GM23338 (cell line): ENCODE measurements around the gene USP2. TPM values are rescaled to one million over a fixed set of nuclear protein-coding genes. Genes with fewer than 3 reads are reported as not detected.

Source experiments
- ATAC-seq: fragments of 200-7000 bp; cut with Tn5 transposase; 3 replicates; pipeline ENCODE4 v1.9.1; 2020
- DNase-seq: peaks from one replicate; pipeline ENCODE4 v3.0.0-alpha.2; 2015; ENCODE audit warnings: low spot score
- H2AFZ ChIP-seq: fragments of 200-600 bp; sonication (generic); 2 replicates; pipeline ENCODE4 v1.8.0; 2016; ENCODE audit warnings: antibody characterized with exemption, mild to moderate bottlenecking, moderate library complexity
- H3F3A ChIP-seq: fragments of 200-600 bp; sonication (generic); replicated peaks from 2 replicates; pipeline ENCODE4 v1.8.0; 2017; ENCODE audit warnings: antibody characterized with exemption, mixed run types, low read depth
- H3K27ac ChIP-seq: fragments of 200-600 bp; sonication (generic); 2 replicates; pipeline ENCODE4 v1.6.1; 2016; ENCODE audit warnings: low read depth
- H3K27me3 ChIP-seq: fragments of 200-600 bp; sonication (generic); 2 replicates; pipeline ENCODE4 v1.8.0; 2016; ENCODE audit warnings: mild to moderate bottlenecking, mixed run types, moderate library complexity; ENCODE audit not compliant: insufficient read depth
- H3K36me3 ChIP-seq: fragments of 200-600 bp; sonication (generic); 2 replicates; pipeline ENCODE4 v1.8.0; 2016; ENCODE audit warnings: mild to moderate bottlenecking; ENCODE audit not compliant: insufficient read depth
- H3K4me1 ChIP-seq: fragments of 200-600 bp; sonication (generic); 2 replicates; pipeline ENCODE4 v1.8.0; 2016; ENCODE audit warnings: mild to moderate bottlenecking, moderate library complexity; ENCODE audit not compliant: insufficient read depth
- H3K4me2 ChIP-seq: fragments of 200-600 bp; sonication (generic); 2 replicates; pipeline ENCODE4 v1.7.1; 2017; ENCODE audit warnings: mixed run types
- H3K4me3 ChIP-seq: fragments of 200-600 bp; sonication (generic); 2 replicates; pipeline ENCODE4 v1.6.1; 2016; ENCODE audit warnings: mixed run types
- H3K79me2 ChIP-seq: fragments of 200-600 bp; sonication (generic); replicated peaks from 2 replicates; pipeline ENCODE4 v1.8.0; 2017; ENCODE audit warnings: mild to moderate bottlenecking; ENCODE audit not compliant: insufficient read depth
- H3K9me2 ChIP-seq: fragments of 200-600 bp; sonication (generic); 2 replicates; pipeline ENCODE4 v1.8.0; 2017; ENCODE audit not compliant: insufficient read depth
- H4K20me1 ChIP-seq: fragments of 200-600 bp; sonication (generic); replicated peaks from 2 replicates; pipeline ENCODE4 v1.8.0; 2017; ENCODE audit warnings: mild to moderate bottlenecking; ENCODE audit not compliant: insufficient read depth
- H3K27ac Mint-ChIP-seq: 2 replicates; pipeline ENCODE4 v1.8.0; 2020; ENCODE audit warnings: inconsistent platforms, mild to moderate bottlenecking, moderate library complexity, mixed read lengths
- H3K27me3 Mint-ChIP-seq: 3 replicates; pipeline ENCODE4 v1.8.0; 2022; ENCODE audit warnings: low read depth, mild to moderate bottlenecking, moderate library complexity, mixed read lengths, inconsistent platforms; ENCODE audit not compliant: insufficient read depth, poor library complexity
- H3K36me3 Mint-ChIP-seq: 3 replicates; pipeline ENCODE4 v1.8.0; 2021; ENCODE audit warnings: low read depth, mild to moderate bottlenecking, inconsistent platforms, moderate library complexity, mixed read lengths
- H3K4me1 Mint-ChIP-seq: 3 replicates; pipeline ENCODE4 v1.8.0; 2020; ENCODE audit warnings: mild to moderate bottlenecking, inconsistent platforms, mixed read lengths
- H3K4me3 Mint-ChIP-seq: 3 replicates; pipeline ENCODE4 v1.8.0; 2021; ENCODE audit warnings: moderate library complexity, mild to moderate bottlenecking, inconsistent platforms, mixed read lengths
- H3K9me3 Mint-ChIP-seq: 3 replicates; pipeline ENCODE4 v1.8.0; 2020; ENCODE audit warnings: moderate library complexity, mild to moderate bottlenecking, inconsistent platforms, mixed read lengths
- ETS1 ChIP-seq: IDR thresholded peaks from 2 replicates; pipeline ENCODE4 v1.6.1; 2016; ENCODE audit warnings: antibody characterized with exemption
- EZH2phosphoT487 ChIP-seq: fragments of 200-600 bp; sonication (generic); IDR thresholded peaks from one replicate; pipeline ENCODE4 v1.8.1; 2018; ENCODE audit warnings: antibody characterized with exemption; ENCODE audit not compliant: unreplicated experiment
- JUNB ChIP-seq: IDR thresholded peaks from one replicate; pipeline ENCODE4 v1.6.1; 2016; ENCODE audit warnings: antibody characterized with exemption; ENCODE audit not compliant: unreplicated experiment
- REST ChIP-seq: IDR thresholded peaks from one replicate; pipeline ENCODE4 v1.6.1; 2018; ENCODE audit warnings: antibody characterized with exemption; ENCODE audit not compliant: unreplicated experiment
- ZNF462 ChIP-seq: fragments of 250-450 bp; sonication (Bioruptor Pico); IDR thresholded peaks from 2 replicates; pipeline ENCODE4 v1.5.0; 2020; ENCODE audit warnings: mild to moderate bottlenecking, moderate library complexity
- polyA plus RNA-seq: library from polyadenylated mRNA; unstranded; fragments of >200 nt; fragmentation: Nextera tagmentation; extraction: Ambion mirVana; gene quantifications from 2 replicates; pipeline ENCODE4 v1.2.1, GENCODE V29; 2016
- total RNA-seq: library from RNA; depleted of rRNA; stranded (reverse); fragments of >200 nt; shearing (Covaris generic); gene quantifications from 2 replicates; pipeline ENCODE4 v1.2.3, GENCODE V29; 2014

The USP2 gene
- total and polyA plus RNA-seq, 2 experiments from 2014 or later = 4.9 to 5.0 TPM

- Histone ChIP-seq H2AFZ (no peak overlapping the region), H3K36me3 (no peaks in the 10 kb centered on the region), H4K20me1 (no peaks in the 10 kb centered on the region; the same call in 1 of the 2 replicates), H3K4me3 (no peak overlapping the region), H3K27ac (no peak overlapping the region), H3K9me2 (no peaks in the 10 kb centered on the region), H3K4me2 (no peak overlapping the region), H3K27me3 (peaks cover 6% of the 10 kb centered on the region; the same call in 1 of the 2 replicates), H3K79me2 (no peaks in the 10 kb centered on the region), H3K4me1 (peaks cover 17% of the 10 kb centered on the region), H3F3A (no peaks in the 10 kb centered on the region)
- Mint-ChIP-seq H3K27me3 (peaks cover 24% of the 10 kb centered on the region), H3K4me3 (no peak overlapping the region), H3K9me3 (peaks cover 2% of the 10 kb centered on the region; the same call in 1 of the 3 replicates), H3K36me3 (no peaks in the 10 kb centered on the region; the same call in 2 of the 3 replicates), H3K27ac (no peak overlapping the region), H3K4me1 (peaks cover 62% of the 10 kb centered on the region)
- ATAC-seq = no peak
- TF ChIP-seq JUNB = no peak
- no peak for TF ChIP-seq REST
- no peak for TF ChIP-seq ZNF462
- TF ChIP-seq ETS1 = no peak
- TF ChIP-seq EZH2phosphoT487 = no peak
- no peak for DNase-seq
Measured at GRCh38 chr11:119371067-119371601, 10.4 kb downstream of the USP2 start.
